ENCODE results near the gene AMN. TPM values are rescaled to one million over a fixed set of nuclear protein-coding genes. Genes with fewer than 3 reads are reported as not detected.
A peak's percentile ranks its signal among the peaks of the same experiment; 100 is the strongest.

Gene AMN
- total RNA-seq, 1 experiment from 2014 or later, result 70.7 TPM

GRCh38 chr14:102913341-102914211 is 8.9 kb upstream of the AMN start:
- CTCF ChIA-PET, result no interaction called here
- Mint-ChIP-seq H3K36me3 (ENCODE audit: insufficient read depth, unreplicated experiment) (peaks cover 8% of the 10 kb centered on the region), H3K27ac (ENCODE audit: unreplicated experiment) (no peak overlapping the region), H3K27me3 (ENCODE audit: insufficient read depth, unreplicated experiment) (no peaks in the 10 kb centered on the region), H3K9me3 (ENCODE audit: unreplicated experiment) (no peaks in the 10 kb centered on the region), H3K4me1 (ENCODE audit: low read depth, unreplicated experiment) (no peaks in the 10 kb centered on the region), H3K4me3 (ENCODE audit: unreplicated experiment) (no peak overlapping the region)
- no peak for DNase-seq
- no peaks in the 10 kb centered on the region for H3K4me1 ChIP-seq
- no peaks in the 10 kb centered on the region for H3K36me3 ChIP-seq (ENCODE audit: control insufficient read depth, insufficient read depth, low read length)
- intact Hi-C loops (cut with micrococcal nuclease; ENCODE audit: unreplicated experiment), result loop anchor here (2.0 kb wide), 1 partner anchor 65 kb away; no protein-coding TSS in a partner anchor
- no peak for TF ChIP-seq CTCF (IDR thresholded peaks at IDR 0.05; ENCODE audit: insufficient read depth in 1 of 2, low read depth in 1 of 2, low read length in 1 of 2, severe bottlenecking in 1 of 2, unreplicated experiment in 1 of 2)
- no peak overlapping the region for H3K4me3 ChIP-seq (ENCODE audit: low read depth, low read length)
- POLR2A ChIA-PET, result interaction anchor here (0.6 kb wide), 1 partner anchor 57 kb away, joined by 6 read pairs; no protein-coding TSS in a partner anchor
- no peaks in the 10 kb centered on the region for H3K9me3 ChIP-seq
- no peaks in the 10 kb centered on the region for H3K27me3 ChIP-seq (replicated peaks; ENCODE audit: control insufficient read depth, insufficient read depth, low read length)
- BruUV-seq (replicated peaks), result no TSS peak

- Mint-ChIP-seq H3K4me1 (ENCODE audit: low read depth, unreplicated experiment) (no peaks in the 10 kb centered on the region), H3K27me3 (ENCODE audit: insufficient read depth, unreplicated experiment) (no peaks in the 10 kb centered on the region), H3K9me3 (ENCODE audit: unreplicated experiment) (no peaks in the 10 kb centered on the region), H3K4me3 (ENCODE audit: unreplicated experiment) (no peak overlapping the region), H3K27ac (ENCODE audit: unreplicated experiment) (no peak overlapping the region), H3K36me3 (ENCODE audit: insufficient read depth, unreplicated experiment) (peaks cover 5% of the 10 kb centered on the region)
- Histone ChIP-seq H3K4me3 (ENCODE audit: low read depth, low read length) (no peak overlapping the region), H3K36me3 (ENCODE audit: control insufficient read depth, insufficient read depth, low read length) (no peaks in the 10 kb centered on the region), H3K9me3 (no peaks in the 10 kb centered on the region), H3K27me3 (replicated peaks; ENCODE audit: control insufficient read depth, insufficient read depth, low read length) (no peaks in the 10 kb centered on the region), H3K4me1 (no peaks in the 10 kb centered on the region)
- peak in 1 of 2 experiments; percentile 19 for DNase-seq
- intact Hi-C loops (cut with micrococcal nuclease; ENCODE audit: unreplicated experiment), result loop anchor here (2.0 to 5.0 kb wide), 2 partner anchors 37 to 66 kb away; no protein-coding TSS in a partner anchor
- no peak for TF ChIP-seq CTCF (IDR thresholded peaks at IDR 0.05; ENCODE audit: insufficient read depth in 1 of 2, low read depth in 1 of 2, low read length in 1 of 2, severe bottlenecking in 1 of 2, unreplicated experiment in 1 of 2)
- BruUV-seq (replicated peaks), result no TSS peak
- CTCF ChIA-PET, result interaction anchor here (0.6 kb wide), 1 partner anchor 10 kb away, joined by 4 read pairs; no protein-coding TSS in a partner anchor
- POLR2A ChIA-PET, result no interaction called here
Observed at GRCh38 chr14:102914474-102915291, 7.8 kb upstream of the AMN start.
